GM12801 (cell line): Measurements from ENCODE around the gene PARD6A.

Experiments used
- CTCF ChIP-seq: IDR thresholded peaks from one replicate; pipeline ENCODE4 v1.5.1; 2011; ENCODE audit warnings: control low read depth; ENCODE audit not compliant: insufficient read length; ENCODE audit errors: extremely low read depth

Gene PARD6A

DNA sequence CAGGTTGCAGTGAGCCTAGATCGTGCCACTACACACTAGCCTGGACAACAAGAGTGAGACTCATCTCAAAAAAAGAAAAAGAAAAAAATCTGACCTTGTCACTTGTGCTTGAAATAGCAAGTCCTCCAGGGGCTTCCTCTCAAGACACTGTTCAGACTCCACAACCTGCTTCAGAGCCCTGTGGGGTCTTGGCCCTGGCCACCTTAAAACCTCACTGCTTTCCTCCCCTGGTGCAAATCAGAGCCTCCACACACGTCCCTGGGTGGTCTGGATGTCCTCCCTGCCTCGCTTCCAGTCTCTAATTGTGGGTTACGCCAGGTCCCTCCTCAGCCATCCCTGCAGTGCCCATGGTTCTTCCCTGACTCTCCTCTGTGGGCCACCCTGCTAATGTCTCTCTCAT is 5.4 kb upstream of the PARD6A start:
- no peak for TF ChIP-seq CTCF

- no peak for TF ChIP-seq CTCF
These were observed 4.3 kb upstream of the PARD6A start for GRCh38 chr16:67656344-67657016.

DNA sequence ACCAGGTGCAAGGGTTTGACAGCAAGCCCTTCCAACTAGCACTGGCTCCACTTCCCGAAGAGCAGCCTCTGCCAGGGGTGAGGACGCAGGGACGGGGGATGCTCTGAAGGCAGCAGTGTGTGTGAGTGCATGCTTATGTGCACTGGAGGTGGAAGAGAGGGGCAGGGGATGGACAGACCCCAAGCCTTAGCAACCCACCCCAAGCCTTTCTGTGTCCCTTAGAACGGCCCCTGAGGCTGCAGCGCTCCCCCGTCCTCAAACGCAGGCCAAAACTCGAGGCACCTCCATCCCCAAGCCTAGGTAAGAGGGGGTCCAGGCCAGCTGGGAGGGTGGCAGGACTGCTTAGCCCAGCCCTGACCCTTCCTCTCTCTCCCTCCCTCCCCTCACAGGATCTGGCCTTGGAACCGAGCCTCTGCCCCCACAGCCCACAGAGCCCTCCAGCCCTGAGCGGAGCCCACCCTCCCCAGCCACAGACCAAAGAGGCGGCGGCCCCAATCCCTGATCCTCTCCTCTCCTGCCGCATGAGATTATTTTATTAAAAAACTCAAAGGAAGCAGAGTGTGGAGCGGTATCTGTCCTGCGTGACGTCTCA is 3.6 kb upstream of the PARD6A start:
- no peak for TF ChIP-seq CTCF

DNA sequence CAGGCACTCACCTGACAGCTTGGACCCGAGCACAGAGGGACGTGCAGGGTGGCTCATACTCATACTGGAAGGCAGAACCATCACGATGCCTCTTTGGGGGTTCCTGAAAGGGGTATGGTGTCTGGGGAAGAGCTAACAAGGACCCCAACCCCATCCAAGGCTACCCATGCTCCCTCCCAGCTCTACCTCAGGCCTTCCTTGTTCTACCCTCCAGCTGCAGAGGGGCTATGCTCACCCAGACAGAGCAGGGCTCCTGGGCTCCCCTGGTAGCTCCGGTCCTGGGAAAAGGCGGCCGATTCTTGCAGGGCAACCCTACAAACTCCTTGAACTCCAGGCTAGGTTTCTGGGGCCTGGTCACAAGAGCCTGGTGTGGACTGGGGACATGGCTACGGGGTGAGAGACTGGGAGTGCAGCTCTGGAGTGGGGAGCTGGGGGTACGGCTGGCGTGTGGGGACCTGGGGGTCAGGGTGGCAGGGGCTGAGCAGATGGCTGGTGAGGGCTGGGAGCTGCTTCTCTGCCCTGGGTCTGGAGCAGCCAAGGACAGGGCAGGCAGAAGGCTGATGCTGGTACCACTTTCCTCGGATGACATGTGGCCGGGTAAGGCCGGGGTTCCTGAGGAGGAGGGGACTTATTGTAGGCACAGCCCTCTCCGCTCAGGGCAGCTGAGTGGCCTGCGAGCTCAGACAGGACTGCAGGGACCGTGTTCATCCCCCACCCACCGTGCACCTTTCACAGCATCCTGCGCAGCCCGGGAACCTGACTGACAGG is 2.8 kb upstream of the PARD6A start:
- no peak for TF ChIP-seq CTCF

GRCh38 chr16:67658849-67659674 is 1.7 kb upstream of the PARD6A start:
- TF ChIP-seq CTCF = no peak

- TF ChIP-seq CTCF = no peak
These were observed 841 bp upstream of the PARD6A start, which contains the start of gene ACD for GRCh38 chr16:67659675-67660563. Gene ACD, minus strand, starts transcription at chr16:67660260. Its CDS starts 40 bp downstream, at chr16:67660220.
